COR-L47 (cell line): ENCODE results near the gene EMC8.
A peak's percentile ranks its signal among the peaks of the same experiment; 100 is the strongest.
"Not testable (repeated sequence)": the region's sequence is repeated elsewhere in the genome, so short reads cannot be mapped to it uniquely, and the experiment has no call there.

Source experiments
- DNase-seq: peaks from one replicate; lab custom pipeline; 2025; lab: John Stamatoyannopoulos, UW

The EMC8 gene

GRCh38 chr16:85799497-85800320 lies at the start of gene EMC8, which contains the start of gene COX4I1:
Gene EMC8 (minus strand): TSS chr16:85799544. CDS start chr16:85799295, 249 bp downstream.
Gene COX4I1 (plus strand): TSS chr16:85799695. CDS start chr16:85801206, 1,511 bp downstream.
- DNase-seq = peak; percentile 88

GRCh38 chr16:85848986-85849385 lies 49.6 kb upstream of the EMC8 start:
- no peak for DNase-seq

- DNase-seq = no peak
These were observed 48.6 kb upstream of the EMC8 start for GRCh38 chr16:85847681-85848601.

GRCh38 chr16:85847036-85847435 lies 47.7 kb upstream of the EMC8 start:
- DNase-seq = no peak

GRCh38 chr16:85846461-85846860 lies 47.1 kb upstream of the EMC8 start:
- DNase-seq = no peak

GRCh38 chr16:85845266-85845665 lies 45.9 kb upstream of the EMC8 start:
- no peak for DNase-seq

GRCh38 chr16:85844786-85845185 lies 45.4 kb upstream of the EMC8 start:
- no peak for DNase-seq

GRCh38 chr16:85844169-85844481 lies 44.8 kb upstream of the EMC8 start:
- no peak for DNase-seq

- no peak for DNase-seq
These were observed 44.3 kb upstream of the EMC8 start for GRCh38 chr16:85843471-85844168.

GRCh38 chr16:85842848-85843247 lies 43.5 kb upstream of the EMC8 start:
- DNase-seq = no peak

- DNase-seq = no peak
These were observed 43.1 kb upstream of the EMC8 start for GRCh38 chr16:85842435-85842834.

- no peak for DNase-seq
These were observed 41.5 kb upstream of the EMC8 start for GRCh38 chr16:85840801-85841200.

GRCh38 chr16:85840395-85840794 lies 41.1 kb upstream of the EMC8 start:
- DNase-seq = no peak

GRCh38 chr16:85839681-85840240 lies 40.4 kb upstream of the EMC8 start:
- DNase-seq = no peak

GRCh38 chr16:85838876-85839585 lies 39.7 kb upstream of the EMC8 start:
- no peak for DNase-seq

GRCh38 chr16:85838381-85838780 lies 39.0 kb upstream of the EMC8 start:
- no peak for DNase-seq

GRCh38 chr16:85837654-85838053 lies 38.3 kb upstream of the EMC8 start:
- DNase-seq = not testable (repeated sequence)

GRCh38 chr16:85836706-85837582 lies 37.6 kb upstream of the EMC8 start:
- no peak for DNase-seq

GRCh38 chr16:85835956-85836705 lies 36.8 kb upstream of the EMC8 start:
- DNase-seq = no peak
